ENCODE data around the gene UBQLN4.
A peak's percentile ranks its signal among the peaks of the same experiment; 100 is the strongest.
"Not testable (repeated sequence)": the region's sequence is repeated elsewhere in the genome, so short reads cannot be mapped to it uniquely, and the experiment has no call there.

UBQLN4 gene

DNA sequence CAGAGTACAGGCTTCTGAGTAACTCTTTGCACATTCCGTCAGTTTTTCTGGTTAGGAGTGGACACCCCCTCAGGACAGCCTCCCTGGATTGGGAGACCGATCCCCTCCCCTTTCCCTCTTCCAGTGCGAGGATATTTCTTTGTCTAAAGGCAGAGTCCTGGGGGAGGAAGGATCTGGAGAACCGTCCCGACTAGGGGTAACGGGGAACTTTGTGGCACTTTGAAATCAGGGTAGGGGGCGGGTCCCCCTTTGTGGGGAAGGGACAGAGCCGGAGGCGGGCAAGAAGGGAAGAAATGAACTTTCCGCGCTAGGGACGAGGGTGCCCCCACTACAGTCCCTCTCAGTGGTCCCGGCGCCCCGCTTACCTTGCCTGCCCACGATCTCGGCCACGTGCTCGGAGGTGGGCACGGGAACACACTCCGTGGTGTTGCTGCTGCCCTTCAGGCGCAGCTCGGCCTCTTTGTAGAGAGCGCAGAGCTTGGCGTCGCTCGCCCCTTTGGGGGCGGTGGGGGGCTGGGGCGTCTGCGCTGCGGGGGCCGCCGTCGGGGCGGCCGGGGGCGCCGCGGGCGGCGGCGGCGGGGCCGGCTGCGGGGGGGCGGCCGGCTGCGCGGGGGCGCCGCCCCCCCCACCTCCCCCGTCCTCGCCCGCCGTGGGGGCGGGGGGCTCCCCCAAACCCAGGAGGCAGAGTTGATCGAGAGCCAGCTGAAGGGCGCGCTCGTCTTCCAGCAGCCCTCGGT is 27.8 kb upstream of the UBQLN4 start:
- DNase-seq (ENCODE audit: low spot score): no peak

DNA sequence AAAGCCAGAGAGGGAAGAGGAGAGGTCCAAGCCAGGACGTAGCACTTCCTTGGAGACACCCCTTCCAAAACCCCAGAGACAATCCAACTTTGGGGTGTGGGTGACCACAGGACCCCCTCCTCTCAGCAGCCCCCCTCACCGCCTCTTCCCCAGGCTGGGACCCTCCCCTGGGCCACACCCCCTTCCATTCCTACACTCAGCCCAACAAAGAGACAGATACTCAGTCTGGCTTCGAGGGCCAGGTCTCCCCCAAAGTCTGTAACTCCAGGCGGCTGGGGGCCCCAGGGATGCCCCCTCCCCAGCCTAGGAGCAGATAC is 27.2 kb upstream of the UBQLN4 start:
- DNase-seq (ENCODE audit: low spot score): no peak

DNA sequence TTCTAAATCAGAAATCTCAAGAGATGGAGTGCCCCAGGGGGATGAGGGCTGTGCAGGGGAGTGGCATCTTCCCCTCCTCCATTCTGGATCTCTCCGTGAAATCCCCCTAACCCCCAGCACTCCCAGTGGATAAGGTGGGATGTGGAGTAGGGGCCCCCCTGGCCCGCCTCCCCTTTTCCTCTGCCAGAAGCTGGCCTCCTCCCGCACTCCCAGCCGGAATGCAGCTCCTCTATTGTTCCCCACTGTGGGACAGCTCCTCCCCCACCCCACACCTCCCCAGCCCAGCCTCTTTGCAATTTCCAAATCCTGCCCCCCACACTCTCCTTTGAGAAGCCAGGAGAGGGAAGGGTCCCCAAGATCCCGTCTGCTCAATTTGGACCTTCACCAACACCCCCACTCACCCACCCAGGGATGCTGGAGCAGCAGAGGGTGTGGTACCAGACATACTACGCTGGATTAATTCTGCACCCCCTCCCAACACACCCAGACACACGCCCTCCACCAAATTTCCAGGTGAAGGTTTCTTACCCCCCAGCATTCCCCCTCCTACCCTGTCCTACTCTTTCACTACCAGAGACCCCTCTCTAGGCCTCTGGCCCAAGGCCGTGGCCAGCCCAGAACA is 26.8 kb upstream of the UBQLN4 start:
- no peak for DNase-seq (ENCODE audit: low spot score)

DNA sequence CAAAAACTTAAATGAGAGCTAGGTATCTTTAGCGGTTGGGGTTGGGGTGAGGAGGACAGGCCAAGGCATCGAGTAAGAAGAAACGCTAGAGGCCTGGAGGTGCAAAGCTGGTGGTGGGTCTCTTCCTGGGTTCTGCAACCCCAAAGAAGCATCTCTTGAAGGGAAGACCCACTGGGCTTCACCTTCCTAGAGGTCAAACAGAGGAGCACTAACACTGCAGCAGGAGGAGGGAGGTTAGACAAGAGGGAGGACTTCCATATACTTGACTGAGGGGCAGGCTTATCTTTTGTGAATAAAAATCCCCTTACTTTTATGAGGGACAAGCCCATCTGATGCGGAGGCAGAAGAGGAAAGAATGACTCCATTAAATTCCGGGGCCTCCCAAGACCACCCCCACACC is 26.2 kb upstream of the UBQLN4 start:
- no peak for DNase-seq (ENCODE audit: low spot score)

DNA sequence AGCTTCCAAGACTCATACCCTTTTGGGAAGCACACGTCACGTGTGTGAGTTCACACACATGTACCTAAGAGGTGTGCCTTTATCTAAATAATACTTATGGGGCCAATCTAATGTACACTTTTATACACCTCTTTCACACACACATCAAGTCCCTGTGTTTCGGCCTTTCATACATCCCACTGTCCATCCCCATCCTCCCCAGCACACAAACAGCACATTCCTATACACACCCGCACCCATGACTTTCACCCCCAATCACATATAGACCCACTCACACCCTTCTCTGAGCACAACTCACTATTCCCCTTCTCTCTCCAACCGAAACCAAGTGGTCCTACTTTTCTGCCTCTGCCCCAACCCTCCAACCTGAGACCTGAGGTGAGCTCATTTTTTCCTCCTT is 25.1 kb upstream of the UBQLN4 start:
- DNase-seq (ENCODE audit: low spot score): no peak

DNA sequence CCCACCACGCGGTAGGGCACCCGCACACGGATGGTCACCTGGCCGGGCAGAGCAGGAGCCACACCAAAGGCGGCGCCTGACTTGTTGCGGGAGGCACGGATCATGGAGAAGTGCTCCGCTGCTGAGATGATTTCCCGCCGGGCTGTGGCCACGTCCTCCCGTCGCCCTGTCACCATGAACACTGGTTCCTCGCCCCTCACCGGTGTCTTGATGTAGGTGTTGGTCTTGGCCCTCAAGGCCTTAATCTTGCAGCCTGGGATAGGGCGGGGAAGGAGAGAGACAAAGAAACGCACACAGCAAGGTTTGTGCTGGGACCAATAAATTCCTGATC is 23.8 kb upstream of the UBQLN4 start:
- DNase-seq (ENCODE audit: low spot score): no peak

DNA sequence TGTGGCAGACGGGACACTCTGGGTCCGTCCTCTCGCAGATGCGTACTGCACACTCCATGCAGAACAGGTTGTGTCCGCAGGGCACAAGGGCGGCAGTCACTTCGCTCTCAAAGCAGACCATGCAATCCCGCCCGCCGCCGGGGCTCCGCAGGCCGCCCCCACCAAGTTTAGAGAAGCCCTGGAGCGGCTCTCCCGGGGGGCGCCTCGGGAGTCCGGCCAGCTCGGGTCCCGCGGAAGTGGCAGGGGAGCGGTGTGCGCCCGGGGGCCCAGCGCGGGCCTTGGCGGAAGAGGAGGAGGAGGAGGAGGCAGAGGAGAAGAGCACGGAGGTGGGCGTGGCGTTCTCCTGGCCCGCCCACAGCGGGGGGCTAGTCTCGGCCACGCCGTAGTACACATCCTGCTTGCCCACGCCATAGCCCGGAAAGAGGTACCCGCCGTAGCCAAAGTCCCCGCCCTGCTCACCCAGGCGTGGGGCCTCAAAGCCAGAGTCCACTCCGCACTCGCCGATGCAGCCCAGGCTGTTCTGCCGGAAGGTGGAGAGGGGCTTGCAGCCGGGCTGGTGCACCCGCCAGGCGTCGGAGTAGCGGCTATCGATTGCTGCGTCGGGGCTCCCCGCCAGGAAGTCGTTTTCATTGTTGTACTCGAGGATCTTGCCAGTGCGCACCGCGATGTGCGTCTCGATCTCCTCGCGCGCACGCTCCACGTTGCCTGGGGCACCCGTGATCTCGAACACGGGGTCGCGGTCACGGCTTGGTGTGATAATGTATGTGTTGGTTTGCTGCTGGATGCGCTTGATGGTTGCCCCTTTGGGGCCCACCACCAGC is 23.2 kb upstream of the UBQLN4 start:
- no peak for DNase-seq (ENCODE audit: low spot score)

DNA sequence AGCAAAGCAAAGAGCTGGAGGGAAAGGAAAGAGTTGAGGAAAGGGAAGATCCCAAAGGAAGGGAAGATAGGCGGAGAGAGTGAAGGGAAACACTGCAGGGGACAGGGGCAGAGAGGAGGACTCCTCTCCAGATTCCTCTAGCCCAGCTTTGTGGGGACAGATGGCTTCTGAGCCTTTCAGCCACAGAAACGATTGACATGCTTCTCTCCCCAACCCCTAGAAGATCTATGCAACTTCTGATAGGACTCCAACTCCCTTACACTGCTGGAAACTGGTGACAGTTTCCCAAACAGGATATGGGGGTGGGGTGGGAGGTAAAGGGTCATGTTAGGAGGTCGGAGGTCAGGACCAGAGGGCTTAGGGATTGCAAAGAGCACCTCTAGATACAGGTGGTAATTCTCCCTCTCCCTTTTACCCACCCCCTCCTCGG is 22.2 kb upstream of the UBQLN4 start:
- DNase-seq (ENCODE audit: low spot score): no peak

DNA sequence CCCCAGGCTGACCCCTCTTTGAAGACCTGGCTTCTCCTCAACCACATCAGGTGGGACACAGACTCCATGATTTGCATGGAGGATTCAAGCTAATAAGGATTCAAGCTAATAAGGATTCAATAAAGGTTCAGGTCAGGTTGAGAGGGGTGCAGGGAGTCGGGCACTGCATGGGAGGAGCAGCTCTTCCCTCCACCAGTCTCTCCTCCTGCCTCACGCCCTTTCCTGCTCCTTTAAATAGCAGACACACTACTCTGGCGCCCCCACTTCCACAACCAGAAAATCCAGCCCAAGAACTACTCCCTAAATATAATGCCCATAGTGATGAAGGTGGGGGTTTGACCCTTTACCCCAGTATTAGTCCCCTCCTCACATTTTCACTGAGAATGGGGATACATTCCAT is 21.6 kb upstream of the UBQLN4 start:
- no peak for DNase-seq (ENCODE audit: low spot score)

DNA sequence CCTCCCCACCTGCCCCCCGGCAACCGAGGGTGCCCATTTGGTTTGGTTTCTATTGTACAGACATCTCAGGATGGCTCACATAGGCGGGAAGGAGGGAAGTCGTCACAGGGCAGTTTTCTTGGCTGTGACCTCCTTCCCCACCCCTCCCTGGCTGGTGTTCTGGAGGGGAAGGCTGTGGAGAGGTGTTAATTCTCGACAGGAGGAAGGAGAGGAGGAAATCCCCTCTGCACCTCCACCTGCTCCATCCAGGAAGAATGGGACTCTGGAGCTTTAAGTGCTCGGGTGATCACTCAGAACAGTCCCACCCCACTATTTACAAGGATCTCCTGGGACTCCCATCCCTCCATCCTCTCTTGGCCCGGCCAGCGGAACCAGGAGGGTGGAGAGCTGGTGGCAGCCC is 21.1 kb upstream of the UBQLN4 start:
- DNase-seq (ENCODE audit: low spot score): no peak

DNA sequence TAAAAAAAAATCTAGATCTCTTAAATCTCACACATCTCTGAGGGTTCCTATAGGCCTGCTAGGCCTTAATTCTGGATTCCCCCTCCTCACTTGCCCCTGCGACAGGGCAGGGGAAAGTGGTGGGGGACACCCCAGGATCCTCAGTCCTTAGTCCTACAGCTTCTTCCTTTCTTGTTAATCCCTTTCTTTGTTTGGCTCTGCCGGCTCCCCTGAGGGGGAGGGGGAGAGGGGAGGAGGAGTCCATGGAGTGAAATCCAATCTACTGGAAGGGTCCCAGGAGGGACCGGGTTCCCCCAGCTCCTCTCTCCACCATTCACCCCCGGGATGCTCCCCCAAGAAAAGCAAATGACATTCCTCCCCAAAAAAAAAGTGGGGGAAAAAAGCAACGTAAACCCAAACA is 20.1 kb upstream of the UBQLN4 start:
- no peak for DNase-seq (ENCODE audit: low spot score)

DNA sequence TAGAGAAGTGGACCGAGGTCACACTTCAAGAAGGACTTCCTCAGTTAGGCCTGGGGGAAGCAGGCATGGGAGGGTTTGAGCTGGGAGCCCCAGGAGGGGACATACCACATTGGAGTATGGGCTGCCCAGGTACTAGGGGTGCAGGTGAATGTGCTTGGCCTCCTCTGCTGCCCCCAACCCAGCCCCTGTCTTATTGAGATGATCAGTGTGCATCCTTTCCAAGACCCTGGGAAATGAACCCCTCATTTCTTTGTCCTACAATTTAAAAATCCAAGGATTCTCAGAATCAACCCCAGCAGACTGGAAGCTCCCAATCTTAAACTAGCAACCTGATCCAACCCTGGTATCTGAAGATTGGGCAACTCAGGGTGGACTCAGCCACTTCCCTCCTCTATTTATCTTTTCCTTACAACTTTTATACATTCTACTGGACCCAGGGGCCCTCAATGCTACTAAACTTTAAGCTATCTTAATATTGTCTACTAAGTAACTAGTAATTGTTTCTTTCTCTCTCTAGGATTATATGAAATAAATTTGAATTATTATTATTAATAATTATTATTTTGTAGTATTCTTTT is 19.6 kb upstream of the UBQLN4 start:
- no peak for DNase-seq (ENCODE audit: low spot score)

DNA sequence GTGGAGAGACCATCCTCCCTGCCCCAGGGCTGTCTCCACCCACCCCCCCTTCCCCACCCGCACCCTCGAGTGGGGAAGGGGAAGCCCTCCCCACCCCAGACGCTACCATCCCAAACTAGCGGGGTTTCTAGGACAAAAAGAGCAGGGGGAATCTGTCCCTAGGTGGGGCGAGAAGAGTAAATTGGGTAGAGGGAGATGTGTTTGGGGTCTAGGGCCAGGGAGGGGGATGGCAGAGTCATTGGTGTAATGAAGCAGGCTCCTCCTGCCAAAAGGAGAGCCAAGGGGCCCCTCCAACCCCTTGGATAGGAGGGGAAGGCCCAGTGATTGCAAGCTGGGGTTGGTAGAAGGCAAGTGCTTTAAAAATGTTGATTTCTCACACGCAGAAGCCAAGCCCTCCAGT is 18.7 kb upstream of the UBQLN4 start:
- no peak for DNase-seq (ENCODE audit: low spot score)

DNA sequence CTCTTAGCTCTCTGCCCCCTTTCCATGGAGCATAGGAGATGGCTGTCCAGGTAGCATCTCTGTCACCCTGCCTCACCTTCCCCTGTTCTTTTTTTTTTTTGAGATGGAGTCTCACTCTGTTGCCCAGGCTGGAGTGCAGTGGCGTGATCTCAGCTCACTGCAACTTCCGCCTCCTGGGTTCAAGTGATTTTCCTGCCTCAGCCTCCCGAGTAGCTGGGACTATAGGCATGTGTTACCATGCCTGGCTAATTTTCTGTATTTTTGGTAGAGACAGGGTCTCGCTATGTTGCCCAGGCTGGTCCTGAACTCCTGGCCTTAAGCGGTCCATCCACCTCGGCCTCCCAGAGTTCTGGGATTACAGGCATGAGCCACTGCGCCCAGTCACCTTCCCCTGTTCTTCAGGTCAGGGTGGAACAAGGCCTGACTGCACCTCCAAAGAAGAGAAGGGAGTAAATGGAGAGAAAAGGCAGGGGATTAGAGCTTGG is 17.8 kb upstream of the UBQLN4 start:
- not testable (repeated sequence) for DNase-seq (ENCODE audit: low spot score)

DNA sequence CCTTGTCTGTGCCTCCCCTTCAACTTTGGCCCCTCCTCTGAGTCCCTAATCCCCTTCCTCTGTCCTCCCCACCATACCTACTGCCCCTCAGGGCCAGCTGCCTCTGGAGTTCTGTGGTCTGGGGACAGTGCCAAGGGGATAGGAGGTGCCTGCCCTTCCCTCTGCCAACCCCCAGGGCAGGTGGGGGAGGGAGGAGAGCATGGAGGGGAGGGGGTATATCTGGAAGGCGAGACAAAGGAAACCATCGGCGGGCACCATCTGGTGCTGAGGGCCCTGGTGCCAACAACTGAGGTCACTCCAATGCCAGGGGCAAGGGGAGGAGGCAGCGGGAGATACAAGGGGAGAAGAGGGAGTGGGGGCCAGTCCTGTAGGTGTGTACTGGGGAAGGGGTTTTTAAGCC is 16.9 kb upstream of the UBQLN4 start:
- DNase-seq (ENCODE audit: low spot score): no peak

DNA sequence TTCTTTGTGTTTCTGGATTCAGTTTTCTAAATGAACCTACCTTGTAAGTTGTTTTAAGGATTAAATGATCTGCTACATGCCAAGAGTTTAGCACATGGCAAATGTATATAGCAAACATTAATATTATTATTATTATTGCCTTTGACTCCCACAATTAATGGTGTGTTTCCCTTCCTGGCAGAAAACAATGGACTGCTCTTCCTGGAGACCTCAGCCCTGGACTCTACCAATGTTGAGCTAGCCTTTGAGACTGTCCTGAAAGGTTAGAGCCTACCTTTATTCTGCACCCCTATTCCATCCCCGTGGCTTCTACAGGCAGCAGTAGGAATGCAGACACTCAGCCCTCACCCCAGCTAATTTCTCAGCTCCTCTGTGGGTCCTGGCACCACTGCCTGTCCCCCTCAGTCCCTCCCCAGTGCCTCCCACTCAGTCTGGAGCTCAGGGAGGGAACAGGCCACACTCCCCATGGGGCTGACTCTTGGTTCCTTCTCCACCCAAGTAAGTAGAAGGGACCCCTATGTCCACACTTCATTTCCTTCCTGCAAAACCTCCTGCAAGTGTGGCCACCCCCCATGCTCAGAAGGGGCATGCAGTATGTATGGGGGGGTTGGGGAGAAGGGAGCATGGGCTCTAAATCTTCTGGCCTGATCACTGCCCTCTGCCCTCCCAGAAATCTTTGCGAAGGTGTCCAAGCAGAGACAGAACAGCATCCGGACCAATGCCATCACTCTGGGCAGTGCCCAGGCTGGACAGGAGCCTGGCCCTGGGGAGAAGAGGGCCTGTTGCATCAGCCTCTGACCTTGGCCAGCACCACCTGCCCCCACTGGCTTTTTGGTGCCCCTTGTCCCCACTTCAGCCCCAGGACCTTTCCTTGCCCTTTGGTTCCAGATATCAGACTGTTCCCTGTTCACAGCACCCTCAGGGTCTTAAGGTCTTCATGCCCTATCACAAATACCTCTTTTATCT is 16.2 kb upstream of the UBQLN4 start:
- DNase-seq (ENCODE audit: low spot score): no peak

DNA sequence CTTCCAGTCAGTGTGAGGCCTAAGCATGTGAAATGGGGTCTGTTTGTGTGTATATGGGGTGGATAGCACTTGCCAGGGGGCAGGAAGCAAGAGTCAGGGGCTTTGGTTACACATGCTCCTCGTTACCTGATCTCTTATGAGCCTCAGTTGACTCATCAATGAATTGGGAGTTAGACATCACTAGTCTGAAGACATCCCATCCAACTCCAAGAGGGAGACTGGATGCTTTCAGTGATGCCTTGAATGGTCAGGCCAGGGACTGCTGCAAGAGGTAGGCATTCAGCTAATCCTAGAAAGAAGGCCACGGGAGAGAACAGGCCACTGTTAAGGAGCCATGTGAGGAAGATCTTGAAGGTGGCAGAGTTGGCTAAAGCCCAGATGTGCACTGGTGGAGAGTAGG is 13.7 kb upstream of the UBQLN4 start:
- no peak for DNase-seq (ENCODE audit: low spot score)

DNA sequence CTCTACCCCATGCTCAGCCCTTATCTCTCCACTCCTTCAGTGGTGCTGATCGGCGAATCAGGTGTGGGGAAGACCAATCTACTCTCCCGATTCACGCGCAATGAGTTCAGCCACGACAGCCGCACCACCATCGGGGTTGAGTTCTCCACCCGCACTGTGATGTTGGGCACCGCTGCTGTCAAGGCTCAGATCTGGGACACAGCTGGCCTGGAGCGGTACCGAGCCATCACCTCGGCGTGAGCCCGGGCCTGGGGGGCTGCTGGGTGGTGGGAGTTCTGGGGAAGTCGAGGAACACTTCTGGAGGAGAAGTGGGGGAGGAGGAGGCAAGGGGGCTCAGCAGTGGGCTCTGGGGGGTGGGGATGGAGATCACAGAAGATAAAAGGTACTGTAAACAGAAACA is 12.3 kb upstream of the UBQLN4 start:
- no peak for DNase-seq (ENCODE audit: low spot score)

DNA sequence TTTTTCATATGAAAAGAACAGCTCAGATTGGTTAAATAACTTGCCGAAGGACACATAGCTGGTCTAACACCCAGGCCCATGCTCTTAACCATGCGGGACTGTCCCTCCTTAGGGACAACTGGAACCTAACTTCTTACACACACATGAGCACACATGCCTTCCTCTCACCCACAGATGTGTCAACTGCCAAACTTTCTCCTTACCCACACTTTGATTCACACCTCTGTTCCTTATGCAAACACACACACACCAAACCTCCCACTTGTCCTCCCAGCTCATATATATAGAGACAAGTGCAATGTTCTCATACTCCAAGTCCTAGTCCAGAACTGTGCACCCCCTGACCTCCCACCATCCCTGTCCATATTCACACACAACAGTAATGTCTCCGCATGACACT is 11.6 kb upstream of the UBQLN4 start:
- no peak for DNase-seq (ENCODE audit: low spot score)

DNA sequence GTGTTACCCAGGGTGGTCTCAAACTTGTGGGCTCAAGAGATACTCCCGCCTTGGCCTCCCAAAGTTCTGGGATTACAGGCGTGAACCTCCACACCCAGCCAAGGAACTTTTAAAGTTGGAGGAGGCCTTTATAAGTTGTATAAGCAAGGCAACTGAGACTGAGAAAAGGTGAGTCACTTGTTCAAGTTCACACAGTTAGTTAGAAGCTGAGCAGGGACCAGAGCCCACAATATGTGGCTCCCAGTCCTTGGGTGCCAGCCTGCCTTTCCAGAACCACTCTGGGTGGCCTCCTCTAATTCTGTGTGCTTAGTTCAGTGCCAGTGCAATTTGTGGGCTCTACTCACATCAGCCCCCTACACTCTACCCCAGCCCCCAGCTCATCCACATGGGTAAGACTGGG is 11.0 kb upstream of the UBQLN4 start:
- DNase-seq (ENCODE audit: low spot score): no peak

DNA sequence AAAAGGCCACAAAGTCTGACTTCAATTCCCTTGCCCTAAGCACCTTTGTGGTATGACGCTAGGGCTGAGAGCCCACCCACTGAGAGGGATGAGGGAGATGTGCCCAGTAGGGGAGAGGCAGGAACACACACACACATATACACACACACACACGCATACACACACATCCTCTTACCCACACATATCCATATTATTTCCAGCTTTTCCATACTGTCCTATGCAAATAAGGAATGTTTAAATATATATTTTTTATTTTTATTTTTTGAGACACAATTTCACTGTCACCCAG is 10.3 kb upstream of the UBQLN4 start:
- no peak for DNase-seq (ENCODE audit: low spot score)

DNA sequence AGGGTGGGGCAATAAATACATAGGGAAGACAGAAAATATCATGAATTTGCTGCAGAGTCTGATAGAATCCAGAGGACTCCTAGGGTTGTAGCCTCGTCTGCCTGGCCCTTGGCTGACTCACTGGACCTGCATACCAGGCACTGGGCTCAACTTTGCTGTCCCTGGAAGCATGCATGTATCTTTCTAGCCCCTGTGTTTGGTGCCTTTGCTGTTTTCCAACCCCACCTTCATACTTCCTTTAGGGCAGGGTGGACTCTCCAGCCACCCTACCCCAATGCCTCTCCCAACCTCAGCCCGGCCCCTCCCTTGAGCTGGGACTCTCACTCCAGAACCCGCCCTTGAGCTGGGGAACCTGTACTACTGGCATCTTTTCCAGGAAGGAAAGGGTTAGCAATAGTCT is 8.6 kb upstream of the UBQLN4 start:
- DNase-seq (ENCODE audit: low spot score): peak; percentile 49

All from AG20443 (cell line).